HL-60 (cell line): ENCODE measurements around the gene FMO1.

Experiments used
- GABPA ChIP-seq: IDR thresholded peaks from 2 replicates; pipeline ENCODE4 v1.6.1; 2012; ENCODE audit warnings: low read depth
- POLR2AphosphoS5 ChIP-seq: IDR thresholded peaks from 2 replicates; pipeline ENCODE4 v1.6.1; 2012; ENCODE audit warnings: low read depth

DNA sequence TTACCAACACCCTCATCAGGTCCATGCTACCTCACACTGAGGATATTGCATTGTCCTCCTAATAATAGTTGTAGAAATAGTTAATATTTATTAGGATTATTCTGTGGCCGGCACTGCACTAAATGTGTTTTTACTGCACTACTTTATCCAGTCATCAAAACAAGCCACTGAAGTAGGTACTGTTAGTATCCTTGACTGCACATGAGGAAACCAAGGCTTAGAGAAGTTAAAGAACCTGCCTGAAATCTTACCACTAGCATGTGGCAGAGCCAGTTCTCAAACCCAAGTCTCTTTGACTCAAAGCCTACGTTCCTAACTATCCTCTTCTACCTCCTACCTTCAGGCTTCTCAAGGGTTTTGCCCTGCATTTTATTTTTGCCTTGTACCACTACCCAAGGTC, 30.9 kb downstream of the FMO1 start:
- TF ChIP-seq GABPA = no peak
- no peak for TF ChIP-seq POLR2AphosphoS5
